SK-N-SH (cell line): ENCODE results near the gene NLGN1. TPM values are rescaled to one million over a fixed set of nuclear protein-coding genes. Genes with fewer than 3 reads are reported as not detected.

Experiments used
- CTCF ChIA-PET: fragments of 300-600, 350-600 bp; formaldehyde crosslinking; extraction: SDS; loops from one replicate; lab custom pipeline; 2021; lab: Yijun Ruan, JAX
- POLR2A ChIA-PET: fragments of 350-600 bp; sonication (Branson Sonifier 250); formaldehyde crosslinking; extraction: SDS; loops from one replicate; lab custom pipeline; 2020; ENCODE audit warnings: antibody characterized with exemption, inconsistent platforms; lab: Yijun Ruan, JAX
- DNase-seq: peaks from one replicate; pipeline ENCODE4 v3.0.0; 2012
- H2AFZ ChIP-seq: fragments of 200-600 bp; sonication (generic); 2 replicates; pipeline ENCODE4 v1.8.1; 2016; ENCODE audit warnings: antibody characterized with exemption, mild to moderate bottlenecking, low read depth
- H3F3A ChIP-seq: fragments of 200-600 bp; sonication (generic); replicated peaks from 2 replicates; pipeline ENCODE3; 2016; ENCODE audit warnings: antibody characterized with exemption, mild to moderate bottlenecking; ENCODE audit not compliant: insufficient read depth
- H3K27ac ChIP-seq, 2 experiments: fragments of 200-500 bp in 1 of 2; fragments of 200-600 bp in 1 of 2; sonication (Bioruptor generic) in 1 of 2; sonication (generic), shearing (Covaris generic) in 1 of 2; 2 replicates each; pipeline versions ENCODE4 v1.5.1 to v1.6.1; 2014 to 2016; ENCODE audit warnings: low read depth in 2 of 2, inconsistent platforms in 1 of 2, low read length in 1 of 2, mild to moderate bottlenecking in 1 of 2, mixed read lengths in 1 of 2
- H3K27me3 ChIP-seq: fragments of 200-600 bp; sonication (generic), shearing (Covaris generic); 2 replicates; pipeline ENCODE4 v1.6.1; 2016; ENCODE audit warnings: mixed run types; ENCODE audit not compliant: insufficient read depth
- H3K36me3 ChIP-seq, 2 experiments: fragments of 200-500 bp in 1 of 2; fragments of 200-600 bp in 1 of 2; sonication (Bioruptor generic) in 1 of 2; sonication (generic) in 1 of 2; replicated peaks in 1 of 2; 2 replicates each; pipeline versions ENCODE3 to v1.5.1; 2014 to 2016; ENCODE audit warnings: low read length in 1 of 2, mild to moderate bottlenecking in 1 of 2; ENCODE audit not compliant: insufficient read depth in 2 of 2, control insufficient read depth in 1 of 2
- H3K4me1 ChIP-seq, 2 experiments: fragments of 200-500 bp in 1 of 2; fragments of 200-600 bp in 1 of 2; sonication (Bioruptor generic) in 1 of 2; sonication (generic), shearing (Covaris generic) in 1 of 2; 2 replicates each; pipeline versions ENCODE4 v1.5.1 to v1.6.1; 2014 to 2016; ENCODE audit warnings: low read depth in 1 of 2, low read length in 1 of 2, mixed run types in 1 of 2; ENCODE audit not compliant: insufficient read depth in 2 of 2, control insufficient read depth in 1 of 2
- H3K4me2 ChIP-seq: fragments of 200-600 bp; sonication (generic), shearing (Covaris generic); 2 replicates; pipeline ENCODE4 v1.6.1; 2017; ENCODE audit warnings: mixed run types
- H3K4me3 ChIP-seq, 2 experiments: fragments of 200-500 bp in 1 of 2; fragments of 200-600 bp in 1 of 2; sonication (Bioruptor generic) in 1 of 2; sonication (generic), shearing (Covaris generic) in 1 of 2; 2 replicates each; pipeline versions ENCODE4 v1.5.1 to v1.8.1; 2014 to 2016; ENCODE audit warnings: low read depth in 2 of 2, inconsistent platforms in 1 of 2, low read length in 1 of 2, mild to moderate bottlenecking in 1 of 2, mixed read lengths in 1 of 2, moderate library complexity in 1 of 2
- H3K79me2 ChIP-seq: fragments of 200-600 bp; sonication (generic); 2 replicates; pipeline ENCODE4 v1.8.1; 2017; ENCODE audit warnings: mild to moderate bottlenecking; ENCODE audit not compliant: insufficient read depth
- H3K9ac ChIP-seq: fragments of 200-600 bp; sonication (generic); 2 replicates; pipeline ENCODE4 v1.6.1; 2017; ENCODE audit warnings: mixed run types
- H3K9me2 ChIP-seq: fragments of 200-600 bp; sonication (generic); 2 replicates; pipeline ENCODE4 v1.6.1; 2017; ENCODE audit warnings: mixed run types
- H3K9me3 ChIP-seq: fragments of 200-600 bp; sonication (generic); 2 replicates; pipeline ENCODE4 v1.6.1; 2017; ENCODE audit warnings: mixed run types, mild to moderate bottlenecking, moderate library complexity
- H4K20me1 ChIP-seq: fragments of 200-600 bp; sonication (generic); 2 replicates; pipeline ENCODE4 v1.6.1; 2017; ENCODE audit warnings: mild to moderate bottlenecking, mixed run types; ENCODE audit not compliant: insufficient read depth
- ELF1 ChIP-seq: IDR thresholded peaks from 2 replicates; pipeline ENCODE4 v1.4.0; 2012
- EP300 ChIP-seq, 2 experiments: IDR thresholded peaks; 2 replicates each; pipeline versions ENCODE4 v1.4.0 to v1.6.1; 2012; ENCODE audit warnings: borderline replicate concordance in 1 of 2, low read depth in 1 of 2, low read length in 1 of 2
- FOSL2 ChIP-seq: IDR thresholded peaks from 2 replicates; pipeline ENCODE4 v1.4.0; 2012; ENCODE audit warnings: low read depth, mild to moderate bottlenecking, moderate library complexity, borderline replicate concordance
- GATA2 ChIP-seq: sonication (generic); formaldehyde crosslinking; IDR thresholded peaks from 2 replicates; pipeline ENCODE4 v1.5.0; 2020; ENCODE audit warnings: mild to moderate bottlenecking, missing genetic modification reagents
- MXI1 ChIP-seq: IDR thresholded peaks from 2 replicates; pipeline ENCODE4 v1.6.1; 2012; ENCODE audit warnings: mild to moderate bottlenecking, low read depth, low read length, improper control_type of control experiment
- POLR2AphosphoS5 ChIP-seq: IDR thresholded peaks from 2 replicates; pipeline ENCODE4 v1.6.1; 2012; ENCODE audit warnings: low read depth, low read length
- RXRA ChIP-seq: IDR thresholded peaks from 2 replicates; pipeline ENCODE4 v1.4.0; 2012; ENCODE audit warnings: low read depth, mild to moderate bottlenecking, borderline replicate concordance
- TAF1 ChIP-seq: IDR thresholded peaks from 2 replicates; pipeline ENCODE4 v1.6.1; 2012; ENCODE audit warnings: low read depth, mild to moderate bottlenecking, low read length, moderate library complexity, borderline replicate concordance
- TEAD4 ChIP-seq: IDR thresholded peaks from 2 replicates; pipeline ENCODE4 v1.4.0; 2012; ENCODE audit warnings: mild to moderate bottlenecking, borderline replicate concordance; ENCODE audit not compliant: insufficient read depth
- YY1 ChIP-seq: IDR thresholded peaks from 2 replicates; pipeline ENCODE4 v1.4.0; 2012; ENCODE audit warnings: low read depth, mild to moderate bottlenecking
- WGBS: methylation state at CpG from one replicate; pipeline ENCODE4 v1.1.6; 2017; ENCODE audit warnings: low lambda C conversion rate; 5-methylcytosine and 5-hydroxymethylcytosine counted together
- polyA plus RNA-seq, 3 experiments: library from polyadenylated mRNA; depleted of rRNA; stranded (reverse); fragments of >200 nt; gene quantifications; 2 replicates each; pipeline ENCODE4 v1.2.3, GENCODE V29; 2012
- TF ChIP-seq, protein P1 (sequence below): IDR thresholded peaks from 2 replicates; pipeline ENCODE4; 2012
- TF ChIP-seq, protein P2 (sequence below): IDR thresholded peaks from 2 replicates; pipeline ENCODE4 v1.4.0; 2012; ENCODE audit warnings: low read depth, borderline replicate concordance
- TF ChIP-seq, protein P3 (sequence below): IDR thresholded peaks from 2 replicates; pipeline ENCODE4 v1.6.1; 2012; ENCODE audit warnings: mild to moderate bottlenecking, low read depth, low read length, moderate library complexity
- TF ChIP-seq, protein P4 (sequence below): fragments of 200-600 bp; sonication (generic); IDR thresholded peaks from 2 replicates; pipeline ENCODE4 v1.6.1; 2017; ENCODE audit warnings: antibody characterized with exemption, mild to moderate bottlenecking, moderate library complexity

Gene NLGN1
- polyA plus RNA-seq, 1 of the 3 experiments (the other 2 are of a cell fraction), result 1.5 TPM

DNA sequence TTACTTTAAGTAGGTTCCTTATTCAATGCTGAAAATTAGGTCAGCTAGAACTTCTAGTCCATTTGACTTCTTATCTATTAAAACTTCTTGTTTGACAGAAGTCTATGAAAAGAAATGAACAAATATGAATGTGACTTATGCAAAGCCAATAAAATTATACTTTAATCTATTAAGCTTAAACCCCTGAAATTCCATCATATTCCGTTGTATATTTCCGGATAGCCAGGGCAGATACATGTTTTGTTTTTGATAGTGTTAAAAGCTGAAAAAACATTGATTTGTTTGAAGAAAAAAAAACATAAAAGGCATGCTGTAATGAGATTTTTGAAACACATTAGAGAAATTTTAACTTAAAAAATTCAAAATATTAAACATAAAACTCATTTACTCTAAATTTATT, 794.4 kb downstream of the NLGN1 start:
- no peak for DNase-seq
- Histone ChIP-seq H3K9ac (no peak overlapping the region), H3K79me2 (no peaks in the 10 kb centered on the region), H3F3A (peaks cover 6% of the 10 kb centered on the region), H3K4me1 (peaks cover 0 to 9% of the 10 kb centered on the region in 2 experiments; a peak in 1 of 4 replicates), H3K9me3 (peaks cover 1% of the 10 kb centered on the region; the same call in 1 of the 2 replicates), H4K20me1 (no peaks in the 10 kb centered on the region), H3K27me3 (no peaks in the 10 kb centered on the region), H3K4me2 (no peak overlapping the region), H2AFZ (no peak overlapping the region), H3K4me3 (no peak overlapping the region), H3K27ac (no peak overlapping the region), H3K9me2 (no peaks in the 10 kb centered on the region), H3K36me3 (no peaks in the 10 kb centered on the region)
- ChIA-PET POLR2A (no interaction called here), CTCF (no interaction called here)
- WGBS, result 94% methylated on average over 2 of the region's 2 CpGs
- TF ChIP-seq, protein P1, sequence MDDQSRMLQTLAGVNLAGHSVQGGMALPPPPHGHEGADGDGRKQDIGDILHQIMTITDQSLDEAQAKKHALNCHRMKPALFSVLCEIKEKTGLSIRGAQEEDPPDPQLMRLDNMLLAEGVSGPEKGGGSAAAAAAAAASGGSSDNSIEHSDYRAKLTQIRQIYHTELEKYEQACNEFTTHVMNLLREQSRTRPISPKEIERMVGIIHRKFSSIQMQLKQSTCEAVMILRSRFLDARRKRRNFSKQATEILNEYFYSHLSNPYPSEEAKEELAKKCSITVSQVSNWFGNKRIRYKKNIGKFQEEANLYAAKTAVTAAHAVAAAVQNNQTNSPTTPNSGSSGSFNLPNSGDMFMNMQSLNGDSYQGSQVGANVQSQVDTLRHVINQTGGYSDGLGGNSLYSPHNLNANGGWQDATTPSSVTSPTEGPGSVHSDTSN, result no peak
- no peak for TF ChIP-seq RXRA
- TF ChIP-seq, protein P2, sequence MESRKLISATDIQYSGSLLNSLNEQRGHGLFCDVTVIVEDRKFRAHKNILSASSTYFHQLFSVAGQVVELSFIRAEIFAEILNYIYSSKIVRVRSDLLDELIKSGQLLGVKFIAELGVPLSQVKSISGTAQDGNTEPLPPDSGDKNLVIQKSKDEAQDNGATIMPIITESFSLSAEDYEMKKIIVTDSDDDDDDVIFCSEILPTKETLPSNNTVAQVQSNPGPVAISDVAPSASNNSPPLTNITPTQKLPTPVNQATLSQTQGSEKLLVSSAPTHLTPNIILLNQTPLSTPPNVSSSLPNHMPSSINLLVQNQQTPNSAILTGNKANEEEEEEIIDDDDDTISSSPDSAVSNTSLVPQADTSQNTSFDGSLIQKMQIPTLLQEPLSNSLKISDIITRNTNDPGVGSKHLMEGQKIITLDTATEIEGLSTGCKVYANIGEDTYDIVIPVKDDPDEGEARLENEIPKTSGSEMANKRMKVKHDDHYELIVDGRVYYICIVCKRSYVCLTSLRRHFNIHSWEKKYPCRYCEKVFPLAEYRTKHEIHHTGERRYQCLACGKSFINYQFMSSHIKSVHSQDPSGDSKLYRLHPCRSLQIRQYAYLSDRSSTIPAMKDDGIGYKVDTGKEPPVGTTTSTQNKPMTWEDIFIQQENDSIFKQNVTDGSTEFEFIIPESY, result no peak
- TF ChIP-seq EP300 (IDR thresholded peaks at IDR 0.05; ENCODE audit: borderline replicate concordance in 1 of 2, low read depth in 1 of 2, low read length in 1 of 2), result no peak
- no peak for TF ChIP-seq POLR2AphosphoS5
- TF ChIP-seq, protein P3, sequence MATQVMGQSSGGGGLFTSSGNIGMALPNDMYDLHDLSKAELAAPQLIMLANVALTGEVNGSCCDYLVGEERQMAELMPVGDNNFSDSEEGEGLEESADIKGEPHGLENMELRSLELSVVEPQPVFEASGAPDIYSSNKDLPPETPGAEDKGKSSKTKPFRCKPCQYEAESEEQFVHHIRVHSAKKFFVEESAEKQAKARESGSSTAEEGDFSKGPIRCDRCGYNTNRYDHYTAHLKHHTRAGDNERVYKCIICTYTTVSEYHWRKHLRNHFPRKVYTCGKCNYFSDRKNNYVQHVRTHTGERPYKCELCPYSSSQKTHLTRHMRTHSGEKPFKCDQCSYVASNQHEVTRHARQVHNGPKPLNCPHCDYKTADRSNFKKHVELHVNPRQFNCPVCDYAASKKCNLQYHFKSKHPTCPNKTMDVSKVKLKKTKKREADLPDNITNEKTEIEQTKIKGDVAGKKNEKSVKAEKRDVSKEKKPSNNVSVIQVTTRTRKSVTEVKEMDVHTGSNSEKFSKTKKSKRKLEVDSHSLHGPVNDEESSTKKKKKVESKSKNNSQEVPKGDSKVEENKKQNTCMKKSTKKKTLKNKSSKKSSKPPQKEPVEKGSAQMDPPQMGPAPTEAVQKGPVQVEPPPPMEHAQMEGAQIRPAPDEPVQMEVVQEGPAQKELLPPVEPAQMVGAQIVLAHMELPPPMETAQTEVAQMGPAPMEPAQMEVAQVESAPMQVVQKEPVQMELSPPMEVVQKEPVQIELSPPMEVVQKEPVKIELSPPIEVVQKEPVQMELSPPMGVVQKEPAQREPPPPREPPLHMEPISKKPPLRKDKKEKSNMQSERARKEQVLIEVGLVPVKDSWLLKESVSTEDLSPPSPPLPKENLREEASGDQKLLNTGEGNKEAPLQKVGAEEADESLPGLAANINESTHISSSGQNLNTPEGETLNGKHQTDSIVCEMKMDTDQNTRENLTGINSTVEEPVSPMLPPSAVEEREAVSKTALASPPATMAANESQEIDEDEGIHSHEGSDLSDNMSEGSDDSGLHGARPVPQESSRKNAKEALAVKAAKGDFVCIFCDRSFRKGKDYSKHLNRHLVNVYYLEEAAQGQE, result no peak
- no peak for TF ChIP-seq FOSL2
- no peak for TF ChIP-seq TEAD4
- no peak for TF ChIP-seq GATA2
- no peak for TF ChIP-seq ELF1
- no peak for TF ChIP-seq MXI1
- TF ChIP-seq, protein P4, sequence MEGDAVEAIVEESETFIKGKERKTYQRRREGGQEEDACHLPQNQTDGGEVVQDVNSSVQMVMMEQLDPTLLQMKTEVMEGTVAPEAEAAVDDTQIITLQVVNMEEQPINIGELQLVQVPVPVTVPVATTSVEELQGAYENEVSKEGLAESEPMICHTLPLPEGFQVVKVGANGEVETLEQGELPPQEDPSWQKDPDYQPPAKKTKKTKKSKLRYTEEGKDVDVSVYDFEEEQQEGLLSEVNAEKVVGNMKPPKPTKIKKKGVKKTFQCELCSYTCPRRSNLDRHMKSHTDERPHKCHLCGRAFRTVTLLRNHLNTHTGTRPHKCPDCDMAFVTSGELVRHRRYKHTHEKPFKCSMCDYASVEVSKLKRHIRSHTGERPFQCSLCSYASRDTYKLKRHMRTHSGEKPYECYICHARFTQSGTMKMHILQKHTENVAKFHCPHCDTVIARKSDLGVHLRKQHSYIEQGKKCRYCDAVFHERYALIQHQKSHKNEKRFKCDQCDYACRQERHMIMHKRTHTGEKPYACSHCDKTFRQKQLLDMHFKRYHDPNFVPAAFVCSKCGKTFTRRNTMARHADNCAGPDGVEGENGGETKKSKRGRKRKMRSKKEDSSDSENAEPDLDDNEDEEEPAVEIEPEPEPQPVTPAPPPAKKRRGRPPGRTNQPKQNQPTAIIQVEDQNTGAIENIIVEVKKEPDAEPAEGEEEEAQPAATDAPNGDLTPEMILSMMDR, result no peak
- no peak for TF ChIP-seq YY1
- no peak for TF ChIP-seq TAF1
